Measurements from ENCODE around the gene SYNDIG1. TPM values are rescaled to one million over a fixed set of nuclear protein-coding genes. Genes with fewer than 3 reads are reported as not detected.

Gene SYNDIG1
- total and polyA plus RNA-seq, 9 of the 15 experiments (the other 6 are each of a cell fraction or from before 2014, with no cell fraction given) = not detected

DNA sequence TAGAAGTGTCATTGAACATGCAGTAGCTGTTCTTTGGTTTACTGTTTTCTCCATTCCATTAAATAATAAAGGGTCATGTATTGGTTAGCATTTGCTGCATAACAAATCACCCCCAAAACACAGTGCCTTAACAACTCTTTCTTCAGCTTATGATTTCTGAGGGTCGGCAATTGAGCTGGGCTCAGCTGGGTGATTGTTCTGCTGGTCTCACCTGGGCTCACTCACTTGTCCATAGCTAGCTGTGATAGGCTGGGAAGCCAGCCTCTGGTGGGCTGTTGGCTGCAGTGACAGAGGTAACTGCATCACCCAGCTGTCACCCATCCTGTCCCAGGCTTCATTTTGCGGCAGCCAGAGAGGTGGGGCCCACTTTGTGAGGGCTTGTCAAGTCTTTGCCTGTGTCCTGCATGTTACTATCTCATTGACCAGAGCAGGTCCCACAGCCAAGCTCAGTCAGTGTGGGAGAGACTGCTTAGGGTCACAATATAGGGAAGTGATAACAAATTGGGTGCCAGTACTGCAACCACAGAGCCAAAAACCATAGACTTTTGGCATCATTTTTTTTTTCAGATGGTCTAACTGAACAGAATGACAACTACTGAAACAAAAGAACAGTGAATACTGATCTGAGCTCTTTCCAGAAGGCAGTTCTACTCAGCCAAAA is 76.9 kb downstream of the SYNDIG1 start:
- 18% methylated on average over 2 of the region's 2 CpGs for WGBS (ENCODE audit: insufficient coverage, low coverage, missing lambda C conversion rate)
- POLR2A ChIA-PET = no interaction called here
- DNase-seq (ENCODE audit: extremely low read depth in 1 of 4, low spot score in 3 of 4) (no peak), ATAC-seq (no peak), FAIRE-seq (no peak)
- no peaks in the 10 kb centered on the region for H4K20me1 ChIP-seq (replicated peaks; ENCODE audit: control insufficient read depth, insufficient read depth, low read length)
- no peak overlapping the region for H2AFZ ChIP-seq (ENCODE audit: low read depth, low read length)
- H3K4me3 ChIP-seq = no peak overlapping the region
- H3K27me3 ChIP-seq (ENCODE audit: control insufficient read depth in 2 of 2, insufficient read depth in 2 of 2, low read length in 2 of 2) = no peaks in the 10 kb centered on the region; a peak in 1 of 5 replicates
- H3K36me3 ChIP-seq (ENCODE audit: control insufficient read depth, insufficient read depth, low read length) = no peaks in the 10 kb centered on the region
- in situ Hi-C loops (cut with MboI) (no loop called here), intact Hi-C loops (cut with micrococcal nuclease) (no loop called here)
- no peak overlapping the region for H3K27ac ChIP-seq (ENCODE audit: extremely low read depth, low read depth, low read length)
- H3K4me2 ChIP-seq (ENCODE audit: insufficient read depth, low read length) = no peak overlapping the region
- H3K9ac ChIP-seq (ENCODE audit: insufficient read depth in 1 of 2, low read depth in 2 of 2, low read length in 2 of 2) = no peak overlapping the region
- H3K4me1 ChIP-seq (replicated peaks in 1 of 2; ENCODE audit: control insufficient read depth in 2 of 2, insufficient read depth in 2 of 2, low read length in 2 of 2) = no peaks in the 10 kb centered on the region
- BruUV-seq (replicated peaks) = no TSS peak
- no peaks in the 10 kb centered on the region for H3K9me3 ChIP-seq (replicated peaks; ENCODE audit: control insufficient read depth, insufficient read depth, low read depth, low read length)
- H3K79me2 ChIP-seq (ENCODE audit: control insufficient read depth, insufficient read depth, low read length) = no peaks in the 10 kb centered on the region
- H3K9me1 ChIP-seq (ENCODE audit: control insufficient read depth, insufficient read depth, low read length) = no peaks in the 10 kb centered on the region
- CTCF ChIA-PET (ENCODE audit: low intra/inter-chr PET ratio) = no interaction called here
- TF ChIP-seq, protein P1, sequence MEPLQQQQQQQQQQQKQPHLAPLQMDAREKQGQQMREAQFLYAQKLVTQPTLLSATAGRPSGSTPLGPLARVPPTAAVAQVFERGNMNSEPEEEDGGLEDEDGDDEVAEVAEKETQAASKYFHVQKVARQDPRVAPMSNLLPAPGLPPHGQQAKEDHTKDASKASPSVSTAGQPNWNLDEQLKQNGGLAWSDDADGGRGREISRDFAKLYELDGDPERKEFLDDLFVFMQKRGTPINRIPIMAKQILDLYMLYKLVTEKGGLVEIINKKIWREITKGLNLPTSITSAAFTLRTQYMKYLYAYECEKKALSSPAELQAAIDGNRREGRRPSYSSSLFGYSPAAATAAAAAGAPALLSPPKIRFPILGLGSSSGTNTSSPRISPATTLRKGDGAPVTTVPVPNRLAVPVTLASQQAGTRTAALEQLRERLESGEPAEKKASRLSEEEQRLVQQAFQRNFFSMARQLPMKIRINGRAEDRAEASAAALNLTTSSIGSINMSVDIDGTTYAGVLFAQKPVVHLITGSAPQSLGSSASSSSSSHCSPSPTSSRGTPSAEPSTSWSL (CRISPR knock-in tag; IDR thresholded peaks at IDR 0.05; ENCODE audit: borderline replicate concordance) = no peak
- TF ChIP-seq, protein P2, sequence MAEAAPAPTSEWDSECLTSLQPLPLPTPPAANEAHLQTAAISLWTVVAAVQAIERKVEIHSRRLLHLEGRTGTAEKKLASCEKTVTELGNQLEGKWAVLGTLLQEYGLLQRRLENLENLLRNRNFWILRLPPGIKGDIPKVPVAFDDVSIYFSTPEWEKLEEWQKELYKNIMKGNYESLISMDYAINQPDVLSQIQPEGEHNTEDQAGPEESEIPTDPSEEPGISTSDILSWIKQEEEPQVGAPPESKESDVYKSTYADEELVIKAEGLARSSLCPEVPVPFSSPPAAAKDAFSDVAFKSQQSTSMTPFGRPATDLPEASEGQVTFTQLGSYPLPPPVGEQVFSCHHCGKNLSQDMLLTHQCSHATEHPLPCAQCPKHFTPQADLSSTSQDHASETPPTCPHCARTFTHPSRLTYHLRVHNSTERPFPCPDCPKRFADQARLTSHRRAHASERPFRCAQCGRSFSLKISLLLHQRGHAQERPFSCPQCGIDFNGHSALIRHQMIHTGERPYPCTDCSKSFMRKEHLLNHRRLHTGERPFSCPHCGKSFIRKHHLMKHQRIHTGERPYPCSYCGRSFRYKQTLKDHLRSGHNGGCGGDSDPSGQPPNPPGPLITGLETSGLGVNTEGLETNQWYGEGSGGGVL (CRISPR knock-in tag; IDR thresholded peaks at IDR 0.05) = no peak
- TF ChIP-seq CHD1 (IDR thresholded peaks at IDR 0.05; ENCODE audit: low read length) (no peak), EGR1 (conservative IDR thresholded peaks at IDR 0.05) (no peak), ZNF197 (CRISPR knock-in tag; IDR thresholded peaks at IDR 0.05; ENCODE audit: low read depth) (no peak), CREM (IDR thresholded peaks at IDR 0.05; ENCODE audit: low read depth) (no peak), TEAD4 (IDR thresholded peaks at IDR 0.05; ENCODE audit: low read length) (no peak), TEAD4 (CRISPR knock-in tag; IDR thresholded peaks at IDR 0.05; ENCODE audit: borderline replicate concordance) (no peak), ZNF253 (CRISPR knock-in tag; conservative IDR thresholded peaks at IDR 0.05) (no peak), HEY1 (CRISPR knock-in tag; IDR thresholded peaks at IDR 0.05; ENCODE audit: borderline replicate concordance) (no peak), ZNF77 (CRISPR knock-in tag; IDR thresholded peaks at IDR 0.05) (no peak), FOS (IDR thresholded peaks at IDR 0.05; ENCODE audit: extremely low read depth, insufficient read length) (no peak), KDM1A (IDR thresholded peaks at IDR 0.05) (no peak), CBX5 (IDR thresholded peaks at IDR 0.05; ENCODE audit: borderline replicate concordance, low read depth) (no peak), KAT8 (IDR thresholded peaks at IDR 0.05; ENCODE audit: low read depth) (no peak), KLF1 (tag; IDR thresholded peaks at IDR 0.05) (no peak), ZNF175 (CRISPR knock-in tag; IDR thresholded peaks at IDR 0.05; ENCODE audit: low read depth) (no peak), NR2F6 (CRISPR knock-in tag; IDR thresholded peaks at IDR 0.05) (no peak)
- TF ChIP-seq, protein P3, sequence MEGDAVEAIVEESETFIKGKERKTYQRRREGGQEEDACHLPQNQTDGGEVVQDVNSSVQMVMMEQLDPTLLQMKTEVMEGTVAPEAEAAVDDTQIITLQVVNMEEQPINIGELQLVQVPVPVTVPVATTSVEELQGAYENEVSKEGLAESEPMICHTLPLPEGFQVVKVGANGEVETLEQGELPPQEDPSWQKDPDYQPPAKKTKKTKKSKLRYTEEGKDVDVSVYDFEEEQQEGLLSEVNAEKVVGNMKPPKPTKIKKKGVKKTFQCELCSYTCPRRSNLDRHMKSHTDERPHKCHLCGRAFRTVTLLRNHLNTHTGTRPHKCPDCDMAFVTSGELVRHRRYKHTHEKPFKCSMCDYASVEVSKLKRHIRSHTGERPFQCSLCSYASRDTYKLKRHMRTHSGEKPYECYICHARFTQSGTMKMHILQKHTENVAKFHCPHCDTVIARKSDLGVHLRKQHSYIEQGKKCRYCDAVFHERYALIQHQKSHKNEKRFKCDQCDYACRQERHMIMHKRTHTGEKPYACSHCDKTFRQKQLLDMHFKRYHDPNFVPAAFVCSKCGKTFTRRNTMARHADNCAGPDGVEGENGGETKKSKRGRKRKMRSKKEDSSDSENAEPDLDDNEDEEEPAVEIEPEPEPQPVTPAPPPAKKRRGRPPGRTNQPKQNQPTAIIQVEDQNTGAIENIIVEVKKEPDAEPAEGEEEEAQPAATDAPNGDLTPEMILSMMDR (IDR thresholded peaks at IDR 0.05 in 2 of 3, conservative IDR thresholded peaks at IDR 0.05 in 1 of 3; ENCODE audit: insufficient read depth in 2 of 3, low read depth in 1 of 3, low read length in 3 of 3) = no peak
